SH-SY5Y (cell line): ENCODE results near the gene CFAP299.

Experiments used
- GATA2 ChIP-seq: IDR thresholded peaks from 2 replicates; pipeline ENCODE4 v1.6.1; 2011; ENCODE audit warnings: mild to moderate bottlenecking, low read depth, low read length
- GATA3 ChIP-seq: IDR thresholded peaks from 2 replicates; pipeline ENCODE4 v1.6.1; 2011; ENCODE audit warnings: low read depth, mild to moderate bottlenecking, low read length, moderate library complexity

CFAP299 gene

DNA sequence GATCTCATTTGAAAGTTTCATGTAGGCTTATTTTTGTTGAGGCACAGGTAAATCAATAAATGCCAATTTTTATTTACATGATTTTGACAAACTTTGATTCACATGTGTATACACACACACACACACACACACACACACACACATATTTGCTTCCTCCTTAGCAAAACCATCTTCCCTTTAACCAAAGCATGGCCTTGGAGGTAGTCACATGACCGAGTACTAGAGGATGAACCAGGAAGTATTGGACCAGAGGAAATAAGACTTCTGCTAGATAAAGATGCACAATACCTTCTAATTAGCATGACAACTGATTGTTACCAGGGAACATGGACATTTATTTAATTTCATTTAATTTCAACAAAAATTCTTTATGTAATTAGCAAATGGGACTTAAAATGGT is 23.4 kb upstream of the CFAP299 start:
- TF ChIP-seq GATA3: no peak

DNA sequence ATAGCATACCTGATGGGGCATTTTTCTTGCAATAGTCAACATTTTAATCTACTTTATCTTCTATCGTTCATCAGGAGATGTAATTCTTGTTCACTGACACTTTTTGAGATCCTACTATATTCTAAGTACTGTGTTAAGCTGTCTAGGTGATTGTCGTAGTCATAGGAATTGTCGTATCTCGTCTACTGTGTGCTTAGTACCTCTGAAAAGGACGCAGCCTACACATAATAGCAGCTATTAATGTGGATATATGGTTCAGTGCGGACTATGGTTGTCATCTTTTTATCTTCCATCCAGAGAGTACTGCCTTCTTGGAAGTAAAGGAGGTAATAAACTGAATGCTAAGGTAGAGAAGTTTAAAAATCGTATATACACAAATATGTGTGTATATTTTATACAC is 21.9 kb upstream of the CFAP299 start:
- no peak for TF ChIP-seq GATA3
- TF ChIP-seq GATA2: no peak

DNA sequence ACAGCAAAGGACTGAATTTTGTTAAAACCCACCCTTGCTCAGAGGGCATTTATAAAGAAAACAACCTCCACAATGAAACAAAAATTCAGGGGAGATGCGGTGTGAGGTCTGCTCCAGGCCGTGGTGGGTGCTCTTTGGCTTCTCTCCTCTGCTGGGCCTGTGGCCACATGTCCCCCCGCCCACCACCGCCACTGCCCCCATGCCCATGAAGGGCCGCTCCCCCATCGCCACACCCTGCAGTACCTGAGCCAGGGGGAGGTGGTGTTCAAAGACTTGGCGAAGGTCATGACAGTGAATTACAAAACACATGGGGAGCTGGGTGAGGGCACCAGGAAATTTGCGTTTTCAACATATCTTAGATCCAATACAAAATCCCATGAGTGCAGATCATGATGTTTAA is 14.2 kb upstream of the CFAP299 start:
- TF ChIP-seq GATA2 (no peak), GATA3 (no peak)

DNA sequence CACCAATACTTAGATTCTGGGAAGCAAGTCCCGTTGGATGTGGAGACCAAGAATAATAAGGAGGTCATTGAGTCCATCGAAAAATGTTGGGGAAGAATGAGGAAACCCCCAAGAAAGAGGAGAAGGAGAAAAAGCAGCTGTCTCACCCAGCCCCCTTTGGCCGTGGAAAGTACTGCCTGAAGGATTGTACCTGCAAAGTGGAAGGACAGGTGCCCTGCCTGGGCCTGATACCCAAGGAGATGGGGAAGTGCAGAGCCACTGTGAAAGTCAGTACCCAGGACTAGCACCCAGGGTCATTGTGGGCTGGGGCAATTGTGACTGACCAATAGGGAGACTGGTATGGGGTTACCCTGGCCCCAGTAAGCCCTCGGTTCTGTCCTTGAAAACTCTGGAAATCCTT is 13.8 kb upstream of the CFAP299 start:
- TF ChIP-seq GATA3: no peak
- TF ChIP-seq GATA2: no peak

DNA sequence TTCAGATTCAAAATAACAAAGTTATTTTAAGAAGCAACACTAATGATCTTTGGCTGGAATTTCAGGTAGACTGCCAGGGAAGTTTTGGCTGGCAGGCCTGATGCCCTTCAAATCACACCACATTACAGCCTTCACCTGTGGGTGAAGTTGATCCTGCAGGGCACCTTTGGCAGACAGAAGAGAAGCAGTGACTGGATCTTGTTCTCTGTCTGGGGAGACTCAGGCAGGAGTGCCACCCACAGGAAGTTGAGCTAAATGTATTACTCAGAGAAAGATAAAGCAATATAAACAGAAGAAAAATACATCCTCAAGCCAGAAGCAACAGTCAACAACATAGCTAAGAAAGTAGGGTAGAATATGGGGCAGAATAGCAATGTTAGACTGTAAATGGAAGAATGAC is 12.8 kb upstream of the CFAP299 start:
- TF ChIP-seq GATA2 (no peak), GATA3 (no peak)

DNA sequence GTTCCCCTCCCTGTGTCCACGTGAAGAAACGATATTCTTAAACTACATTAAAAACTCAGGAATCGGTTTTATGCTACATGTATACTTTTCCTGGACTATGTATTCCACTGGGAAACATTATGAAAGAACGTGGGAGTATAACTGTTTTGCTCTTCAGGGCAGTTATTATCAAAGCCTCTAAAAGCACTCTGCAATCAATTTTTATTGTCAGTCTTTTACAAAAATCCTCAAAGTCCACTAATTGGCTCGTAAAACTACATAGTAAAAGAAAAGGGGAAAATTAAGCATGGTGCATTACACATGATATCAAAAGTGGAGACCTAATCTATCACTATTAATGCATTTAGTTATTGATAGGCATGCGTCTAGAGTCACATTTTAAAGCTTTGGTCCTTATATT is 11.4 kb upstream of the CFAP299 start:
- TF ChIP-seq GATA3 (no peak), GATA2 (no peak)

DNA sequence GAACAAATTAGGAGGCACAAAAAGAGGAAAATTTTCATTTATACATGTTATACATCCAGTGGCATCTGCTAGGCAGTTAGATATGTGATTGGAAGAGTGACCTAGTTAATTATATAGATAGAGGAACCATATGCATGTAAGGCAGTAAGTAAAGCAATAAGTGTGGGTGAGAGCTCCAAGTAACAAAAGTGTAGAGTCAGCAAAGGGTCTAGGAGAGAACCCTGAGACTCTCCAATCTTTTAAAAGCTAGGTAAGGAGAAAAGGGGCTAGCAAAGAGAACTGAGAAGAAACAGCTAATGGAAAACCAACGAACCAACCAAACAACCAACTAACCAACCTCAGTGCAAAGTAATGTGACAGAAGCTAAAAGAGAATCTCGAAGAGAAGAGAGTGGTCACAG is 3.8 kb upstream of the CFAP299 start:
- TF ChIP-seq GATA3 (no peak), GATA2 (no peak)

DNA sequence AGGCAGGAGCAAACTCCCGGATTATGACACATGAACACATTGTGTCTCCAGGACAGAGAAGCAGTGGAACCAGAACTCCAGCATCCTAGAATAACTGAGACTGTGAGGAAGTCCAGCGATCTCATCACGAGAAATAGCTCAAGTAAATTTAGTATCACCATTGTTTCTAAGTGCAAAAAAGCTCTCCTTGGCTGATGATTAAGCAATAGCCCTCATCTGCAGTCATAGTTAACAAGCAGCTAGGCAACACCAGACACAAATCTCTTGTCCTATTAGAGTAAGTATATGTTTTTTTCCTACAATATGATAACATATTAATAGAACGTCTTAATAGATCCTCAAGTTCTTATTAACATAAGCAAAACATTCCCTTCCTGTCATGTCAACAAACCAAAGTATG is 2.4 kb upstream of the CFAP299 start:
- TF ChIP-seq GATA2 (no peak), GATA3 (no peak)

DNA sequence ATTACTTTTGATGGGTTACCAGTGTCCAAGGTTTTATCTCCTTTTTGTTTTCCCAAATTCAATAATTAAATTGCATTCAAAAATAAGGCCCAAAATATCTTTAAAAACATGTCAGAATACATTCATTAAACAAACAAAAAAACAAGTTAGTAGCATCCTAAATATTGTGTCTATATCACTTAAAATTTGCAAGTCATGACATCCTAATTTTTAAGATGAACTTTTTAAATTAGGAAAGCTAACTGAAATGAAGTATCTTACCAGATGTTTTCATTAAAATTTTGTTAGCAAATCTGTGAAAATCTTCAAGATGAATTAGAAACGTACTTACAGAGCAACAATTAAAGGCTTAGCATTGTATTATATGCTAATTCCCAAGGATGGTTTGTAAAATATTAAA is 962 bp upstream of the CFAP299 start:
- TF ChIP-seq GATA2 (no peak), GATA3 (no peak)

DNA sequence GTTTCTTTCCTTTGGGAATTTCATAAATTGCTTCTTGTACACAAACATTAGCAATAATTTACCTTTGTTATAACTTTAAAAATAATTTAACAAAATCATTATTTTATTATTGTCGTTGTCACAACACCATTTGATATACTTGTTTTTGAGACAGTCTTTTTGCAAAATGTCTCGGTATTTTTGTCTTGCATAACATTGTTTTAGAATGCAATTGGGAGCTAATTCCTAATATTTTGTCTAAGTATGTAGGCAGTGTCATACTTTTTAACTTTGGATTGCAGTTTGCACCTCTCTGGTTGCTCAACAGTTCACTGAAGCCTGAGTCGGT is 340 bp upstream of the CFAP299 start:
- TF ChIP-seq GATA3: no peak
- TF ChIP-seq GATA2: no peak

DNA sequence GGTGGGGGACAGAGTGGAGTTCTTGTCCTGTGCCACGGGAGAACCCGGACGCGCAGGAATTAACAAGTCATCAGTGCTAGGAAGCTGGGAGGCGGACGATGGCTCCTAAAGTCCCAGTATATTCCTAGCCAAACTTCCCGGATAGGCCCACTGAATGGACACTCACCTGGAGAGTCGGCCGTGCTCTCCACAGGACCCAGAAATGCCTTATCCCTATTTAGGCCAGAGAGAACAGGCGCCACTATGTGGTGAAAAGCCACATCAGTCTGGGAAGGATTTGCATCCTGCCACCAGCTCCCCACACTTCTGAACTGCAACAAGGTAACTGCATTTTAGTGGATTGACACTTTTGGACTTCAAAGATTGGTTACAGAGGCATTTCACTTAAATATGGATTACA is 1.1 kb downstream of the CFAP299 start:
- TF ChIP-seq GATA2 (no peak), GATA3 (no peak)

DNA sequence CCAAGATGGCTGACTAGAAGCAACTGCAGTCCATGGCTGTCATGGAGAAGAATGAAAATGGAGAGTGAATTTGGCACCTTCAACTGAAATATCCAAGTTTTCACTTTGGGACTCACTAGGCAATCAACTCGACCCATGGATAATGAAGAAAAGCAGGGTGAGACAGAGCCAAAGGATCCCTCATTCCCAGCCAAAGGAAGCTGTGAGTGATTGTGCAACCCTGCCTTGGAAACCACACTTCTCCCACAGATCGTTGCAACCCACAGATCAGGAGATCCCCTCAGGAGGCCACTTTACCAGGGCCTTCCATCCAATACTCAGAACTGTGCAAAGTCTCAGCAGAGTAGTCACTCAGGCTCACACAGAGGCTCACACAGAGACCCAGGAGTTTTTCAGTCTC is 4.5 kb downstream of the CFAP299 start:
- TF ChIP-seq GATA2 (no peak), GATA3 (no peak)

DNA sequence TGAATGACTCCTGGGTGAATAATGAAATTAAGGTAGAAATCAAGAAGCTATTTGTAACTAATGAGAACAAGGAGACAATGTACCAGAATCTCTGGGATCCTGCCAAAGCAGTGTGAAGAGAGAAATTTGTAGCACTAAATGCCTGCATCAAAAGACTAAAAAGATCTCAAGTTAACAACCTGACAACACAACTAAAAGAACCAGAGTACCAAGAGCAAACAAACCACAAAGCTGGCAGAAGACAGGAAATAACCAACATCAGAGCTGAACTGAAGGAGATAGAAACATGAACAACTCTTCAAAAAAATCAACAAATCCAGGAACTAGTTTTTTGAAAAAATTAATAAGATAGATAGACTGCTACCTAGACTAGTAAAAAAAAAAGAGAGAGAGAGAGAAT is 8.4 kb downstream of the CFAP299 start:
- TF ChIP-seq GATA3: no peak
- TF ChIP-seq GATA2: no peak

DNA sequence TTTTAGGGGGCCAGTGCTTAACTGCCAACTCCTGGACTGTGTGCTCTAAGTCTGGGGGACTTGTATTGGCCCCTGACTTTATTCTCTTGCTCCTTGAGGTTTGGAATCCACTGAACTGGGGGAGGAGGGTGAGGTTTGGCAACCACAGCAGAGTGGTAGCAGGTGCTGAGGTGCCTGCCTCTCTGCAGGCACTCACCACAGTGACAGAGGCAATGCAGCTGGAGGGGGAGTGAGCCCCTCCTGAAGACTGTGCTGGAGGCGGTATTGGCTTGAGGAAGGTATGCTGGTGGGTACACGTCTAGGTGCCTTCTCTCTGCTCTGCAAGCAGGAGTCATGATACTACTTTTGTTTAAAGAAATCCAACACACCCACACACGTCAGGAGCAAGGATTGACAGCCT is 24.6 kb downstream of the CFAP299 start:
- TF ChIP-seq GATA3 (no peak), GATA2 (no peak)

DNA sequence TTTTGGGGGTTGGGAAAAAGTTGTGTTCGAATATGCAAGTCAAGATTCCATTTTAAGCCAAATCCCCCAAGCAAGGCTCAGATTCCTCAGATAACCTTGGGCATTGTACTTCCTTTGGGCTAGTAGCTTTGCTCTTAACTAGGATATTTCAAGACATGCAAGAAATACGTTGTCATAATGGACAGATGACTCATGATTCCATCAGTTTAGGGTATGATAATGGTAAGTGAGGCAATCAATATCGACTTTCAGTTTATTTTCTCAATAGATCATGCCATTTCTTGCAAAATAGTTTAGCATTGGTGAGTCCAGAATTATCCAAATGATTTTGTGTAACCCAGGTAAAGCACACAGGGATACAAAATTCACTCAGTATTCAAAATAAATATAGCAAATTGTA is 25.4 kb downstream of the CFAP299 start:
- TF ChIP-seq GATA2: no peak
- no peak for TF ChIP-seq GATA3

DNA sequence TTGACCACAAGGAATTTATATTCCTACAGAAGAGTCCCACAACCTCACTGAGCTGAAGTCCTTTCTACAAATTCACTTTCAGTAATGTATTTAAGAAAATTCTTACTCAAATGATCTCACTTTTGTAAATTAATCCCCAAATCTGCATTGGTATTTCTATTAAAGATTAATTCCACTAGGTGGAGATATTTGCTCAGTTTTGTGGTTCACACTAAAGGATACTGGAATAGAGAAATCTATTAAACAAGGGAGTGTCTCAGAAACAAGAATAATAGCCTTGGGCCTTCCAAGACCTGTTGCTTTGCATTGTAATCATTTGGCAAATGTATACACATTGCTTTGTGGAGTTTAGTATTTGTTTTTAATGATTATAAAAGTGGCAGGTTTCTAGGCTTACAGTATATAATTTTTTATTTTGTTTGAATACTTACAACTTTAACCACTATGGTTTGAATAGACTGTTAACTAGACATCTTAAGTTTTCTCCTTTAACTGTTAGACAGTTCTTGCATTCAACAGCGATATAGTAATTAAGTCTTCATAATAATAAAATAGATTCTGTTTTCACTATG is 25.9 kb downstream of the CFAP299 start:
- TF ChIP-seq GATA3: no peak
- no peak for TF ChIP-seq GATA2

DNA sequence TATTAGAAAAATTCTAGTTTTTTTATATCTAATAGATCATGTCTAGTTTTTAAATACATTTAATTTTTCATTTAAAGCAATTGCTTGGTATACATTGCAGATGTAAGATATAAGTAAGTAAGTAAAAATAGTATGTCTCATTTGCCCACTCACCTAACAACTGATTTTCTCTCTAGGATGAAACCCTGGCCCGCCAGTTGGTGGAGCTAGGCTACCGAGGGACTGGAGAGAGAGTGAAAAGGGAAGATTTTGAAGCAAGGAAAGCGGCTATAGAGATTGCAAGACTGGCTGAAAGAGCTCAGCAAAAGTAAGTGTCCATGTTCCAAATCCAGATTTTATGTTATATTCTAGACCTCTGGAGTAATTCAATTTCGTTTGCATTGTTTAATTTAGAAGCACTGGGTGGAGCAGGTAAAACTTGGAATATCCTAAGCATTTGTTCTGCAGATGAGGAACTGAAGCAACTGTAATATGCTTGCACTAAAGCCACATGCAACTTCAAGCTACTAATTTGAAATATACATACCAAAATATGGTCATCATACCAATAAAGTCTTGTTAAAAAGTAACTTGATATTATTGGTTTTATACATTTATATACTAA is 27.1 kb downstream of the CFAP299 start:
- no peak for TF ChIP-seq GATA3
- TF ChIP-seq GATA2: no peak
